DOHH2 (cell line): Measurements from ENCODE around the gene ULBP1.

Experiments
- CTCF ChIP-seq: fragments of 200-600 bp; sonication (generic); IDR thresholded peaks from one replicate; pipeline ENCODE4 v1.5.1; 2014; ENCODE audit warnings: antibody characterized with exemption, mild to moderate bottlenecking, low read depth, low read length; ENCODE audit not compliant: poor library complexity, severe bottlenecking
- EZH2phosphoT487 ChIP-seq: fragments of 200-600 bp; sonication (generic); IDR thresholded peaks from 2 replicates; pipeline ENCODE4 v1.6.1; 2017; ENCODE audit warnings: borderline replicate concordance, mild to moderate bottlenecking, antibody characterized with exemption, low read length, moderate library complexity, mixed read lengths

- TF ChIP-seq CTCF (no peak), EZH2phosphoT487 (no peak)
Measured at GRCh38 chr6:150008588-150008987, 44.8 kb downstream of the ULBP1 start.
